Mesendoderm (in vitro differentiated cells): ENCODE measurements around the gene USP17L24.
"Not testable (repeated sequence)": the region's sequence is repeated elsewhere in the genome, so short reads cannot be mapped to it uniquely, and the experiment has no call there.

Experiments used
- DNase-seq: peaks from one replicate; pipeline ENCODE4 v3.0.0; 2013
- H2AK5ac ChIP-seq: 2 replicates; pipeline ENCODE4 v1.6.1; 2013; ENCODE audit warnings: low read length, inconsistent platforms
- H2BK120ac ChIP-seq: 2 replicates; pipeline ENCODE4 v1.6.1; 2013; ENCODE audit warnings: low read depth, mild to moderate bottlenecking, low read length, moderate library complexity, mixed read lengths
- H2BK15ac ChIP-seq: replicated peaks from 2 replicates; pipeline ENCODE4 v1.6.1; 2013; ENCODE audit warnings: low read depth, mild to moderate bottlenecking, moderate library complexity
- H2BK5ac ChIP-seq: 2 replicates; pipeline ENCODE4 v1.6.1; 2013; ENCODE audit warnings: low read length, inconsistent platforms
- H3K18ac ChIP-seq: 2 replicates; pipeline ENCODE4 v1.6.1; 2013; ENCODE audit warnings: mild to moderate bottlenecking, low read length, mixed read lengths
- H3K23ac ChIP-seq: one replicate; pipeline ENCODE4 v1.6.1; 2013; ENCODE audit warnings: low read length
- H3K27ac ChIP-seq: 2 replicates; pipeline ENCODE4 v1.5.1; 2013; ENCODE audit warnings: low read depth, mild to moderate bottlenecking, inconsistent platforms, low read length, moderate library complexity
- H3K27me3 ChIP-seq: 2 replicates; pipeline ENCODE4 v1.6.1; 2013; ENCODE audit warnings: low read length, control low read depth, mild to moderate bottlenecking, inconsistent platforms; ENCODE audit not compliant: insufficient read depth, poor library complexity
- H3K36me3 ChIP-seq: 2 replicates; pipeline ENCODE4 v1.6.1; 2013; ENCODE audit warnings: low read length, inconsistent platforms; ENCODE audit not compliant: control insufficient read depth, insufficient read depth
- H3K4ac ChIP-seq: one replicate; pipeline ENCODE4 v1.6.1; 2013; ENCODE audit warnings: low read depth, mild to moderate bottlenecking, low read length, moderate library complexity
- H3K4me1 ChIP-seq: 2 replicates; pipeline ENCODE4 v1.6.1; 2013; ENCODE audit warnings: low read depth, low read length, inconsistent platforms; ENCODE audit not compliant: control insufficient read depth
- H3K4me2 ChIP-seq: 2 replicates; pipeline ENCODE4 v1.6.1; 2013; ENCODE audit warnings: low read length
- H3K4me3 ChIP-seq: 2 replicates; pipeline ENCODE4 v1.5.1; 2013; ENCODE audit warnings: mild to moderate bottlenecking, low read length
- H3K56ac ChIP-seq: one replicate; pipeline ENCODE4 v1.6.1; 2013; ENCODE audit warnings: low read length
- H3K79me1 ChIP-seq: 2 replicates; pipeline ENCODE4 v1.6.1; 2013; ENCODE audit warnings: low read length, inconsistent platforms
- H3K79me2 ChIP-seq: 2 replicates; pipeline ENCODE4 v1.6.1; 2013; ENCODE audit warnings: mild to moderate bottlenecking, low read length; ENCODE audit not compliant: control insufficient read depth, insufficient read depth
- H3K9ac ChIP-seq: 2 replicates; pipeline ENCODE4 v1.6.1; 2013; ENCODE audit warnings: low read length, inconsistent platforms
- H4K5ac ChIP-seq: one replicate; pipeline ENCODE4 v1.6.1; 2013; ENCODE audit warnings: low read length
- H4K8ac ChIP-seq: one replicate; pipeline ENCODE4 v1.6.1; 2013; ENCODE audit warnings: low read depth, mild to moderate bottlenecking, control low read depth, low read length, moderate library complexity
- WGBS: extraction: QIAGEN DNeasy Blood & Tissue Kit; methylation state at CpG from one replicate; pipeline ENCODE4 v1.1.7; 2013; ENCODE audit warnings: low lambda C conversion rate, missing lambda C conversion rate; ENCODE audit not compliant: insufficient coverage; ENCODE audit errors: extremely low coverage; 5-methylcytosine and 5-hydroxymethylcytosine counted together

USP17L24 gene

GRCh38 chr4:9343848-9344247 is 18.9 kb downstream of the USP17L24 start, which contains the start of gene USP17L27:
Gene USP17L27, plus strand, starts transcription at chr4:9344148. Its CDS starts 0 bp downstream, at chr4:9344148.
- not testable (repeated sequence) for H2BK5ac ChIP-seq, H3K23ac ChIP-seq, H4K5ac ChIP-seq, H3K18ac ChIP-seq, H3K79me2 ChIP-seq, H3K27ac ChIP-seq, H3K79me1 ChIP-seq, H2AK5ac ChIP-seq, H3K4me2 ChIP-seq, H2BK15ac ChIP-seq, H3K4me1 ChIP-seq, H2BK120ac ChIP-seq, H3K27me3 ChIP-seq, H4K8ac ChIP-seq, H3K9ac ChIP-seq, H3K36me3 ChIP-seq, DNase-seq, H3K4ac ChIP-seq, H3K56ac ChIP-seq, H3K4me3 ChIP-seq
- WGBS, result no CpG with 5 or more reads among the region's 15 CpGs

- H3K4ac ChIP-seq, H3K4me2 ChIP-seq, H3K27me3 ChIP-seq, H4K8ac ChIP-seq, H3K4me3 ChIP-seq, H4K5ac ChIP-seq, H3K18ac ChIP-seq, H3K23ac ChIP-seq, H2BK15ac ChIP-seq, H3K9ac ChIP-seq, H3K79me1 ChIP-seq, H3K36me3 ChIP-seq, H2AK5ac ChIP-seq, H2BK120ac ChIP-seq, H2BK5ac ChIP-seq, H3K27ac ChIP-seq, H3K56ac ChIP-seq, DNase-seq, H3K79me2 ChIP-seq, H3K4me1 ChIP-seq: not testable (repeated sequence)
- WGBS, result no CpG with 5 or more reads among the region's 15 CpGs
These were observed 23.6 kb downstream of the USP17L24 start, which contains the start of gene USP17L28 for GRCh38 chr4:9348593-9348992. Gene USP17L28, plus strand, starts transcription at chr4:9348893. Its CDS starts 0 bp downstream, at chr4:9348893.

- not testable (repeated sequence) for H2AK5ac ChIP-seq, H3K4me2 ChIP-seq, H3K27ac ChIP-seq, H3K18ac ChIP-seq, DNase-seq, H3K56ac ChIP-seq, H3K4ac ChIP-seq, H3K79me2 ChIP-seq, H4K8ac ChIP-seq, H3K4me1 ChIP-seq, H3K23ac ChIP-seq, H3K9ac ChIP-seq, H3K79me1 ChIP-seq, H2BK120ac ChIP-seq, H2BK5ac ChIP-seq, H3K27me3 ChIP-seq, H3K4me3 ChIP-seq, H4K5ac ChIP-seq, H3K36me3 ChIP-seq, H2BK15ac ChIP-seq
- WGBS, result no CpG with 5 or more reads among the region's 18 CpGs
These were observed 25.9 kb downstream of the USP17L24 start for GRCh38 chr4:9350866-9351265.

- H3K4me3 ChIP-seq, H2AK5ac ChIP-seq, H3K4me1 ChIP-seq, H2BK5ac ChIP-seq, H3K27me3 ChIP-seq, H3K4ac ChIP-seq, H3K27ac ChIP-seq, H2BK120ac ChIP-seq, H3K79me2 ChIP-seq, H3K79me1 ChIP-seq, H3K36me3 ChIP-seq, DNase-seq, H4K8ac ChIP-seq, H3K18ac ChIP-seq, H4K5ac ChIP-seq, H3K9ac ChIP-seq, H3K23ac ChIP-seq, H3K56ac ChIP-seq, H2BK15ac ChIP-seq, H3K4me2 ChIP-seq: not testable (repeated sequence)
- no CpG with 5 or more reads among the region's 15 CpGs for WGBS
These were observed 28.4 kb downstream of the USP17L24 start, which contains the start of gene USP17L29 for GRCh38 chr4:9353338-9353737. Gene USP17L29, plus strand, starts transcription at chr4:9353638. Its CDS starts 0 bp downstream, at chr4:9353638.

GRCh38 chr4:9362829-9363228 is 37.9 kb downstream of the USP17L24 start, which contains the start of gene USP17L30:
Gene USP17L30, plus strand, starts transcription at chr4:9363129. Its CDS starts 0 bp downstream, at chr4:9363129.
- H2BK5ac ChIP-seq, H3K4me1 ChIP-seq, H3K4me2 ChIP-seq, DNase-seq, H2BK15ac ChIP-seq, H3K79me2 ChIP-seq, H2BK120ac ChIP-seq, H3K4me3 ChIP-seq, H3K18ac ChIP-seq, H3K27ac ChIP-seq, H2AK5ac ChIP-seq, H3K56ac ChIP-seq, H3K23ac ChIP-seq, H3K79me1 ChIP-seq, H3K36me3 ChIP-seq, H3K4ac ChIP-seq, H4K5ac ChIP-seq, H3K9ac ChIP-seq, H4K8ac ChIP-seq, H3K27me3 ChIP-seq: not testable (repeated sequence)
- WGBS, result no CpG with 5 or more reads among the region's 15 CpGs
